ENCODE measurements around the gene RANBP17.

- no peak for TF ChIP-seq EZH2phosphoT487 (IDR thresholded peaks at IDR 0.05; ENCODE audit: borderline replicate concordance, low read length)
- TF ChIP-seq, protein P1, sequence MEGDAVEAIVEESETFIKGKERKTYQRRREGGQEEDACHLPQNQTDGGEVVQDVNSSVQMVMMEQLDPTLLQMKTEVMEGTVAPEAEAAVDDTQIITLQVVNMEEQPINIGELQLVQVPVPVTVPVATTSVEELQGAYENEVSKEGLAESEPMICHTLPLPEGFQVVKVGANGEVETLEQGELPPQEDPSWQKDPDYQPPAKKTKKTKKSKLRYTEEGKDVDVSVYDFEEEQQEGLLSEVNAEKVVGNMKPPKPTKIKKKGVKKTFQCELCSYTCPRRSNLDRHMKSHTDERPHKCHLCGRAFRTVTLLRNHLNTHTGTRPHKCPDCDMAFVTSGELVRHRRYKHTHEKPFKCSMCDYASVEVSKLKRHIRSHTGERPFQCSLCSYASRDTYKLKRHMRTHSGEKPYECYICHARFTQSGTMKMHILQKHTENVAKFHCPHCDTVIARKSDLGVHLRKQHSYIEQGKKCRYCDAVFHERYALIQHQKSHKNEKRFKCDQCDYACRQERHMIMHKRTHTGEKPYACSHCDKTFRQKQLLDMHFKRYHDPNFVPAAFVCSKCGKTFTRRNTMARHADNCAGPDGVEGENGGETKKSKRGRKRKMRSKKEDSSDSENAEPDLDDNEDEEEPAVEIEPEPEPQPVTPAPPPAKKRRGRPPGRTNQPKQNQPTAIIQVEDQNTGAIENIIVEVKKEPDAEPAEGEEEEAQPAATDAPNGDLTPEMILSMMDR (IDR thresholded peaks at IDR 0.05; ENCODE audit: low read depth, low read length, poor library complexity, severe bottlenecking): no peak
Observed at GRCh38 chr5:170860818-170861666, 776 bp upstream of the RANBP17 start.

Data from DOHH2 (cell line).